Pulmonary artery endothelial cell (primary cell): ENCODE data around the gene CDKL4. TPM values are rescaled to one million over a fixed set of nuclear protein-coding genes. Genes with fewer than 3 reads are reported as not detected.
"Not testable (repeated sequence)": the region's sequence is repeated elsewhere in the genome, so short reads cannot be mapped to it uniquely, and the experiment has no call there.

ENCODE experiments used
- DNase-seq: peaks from one replicate; pipeline ENCODE4 v3.0.0-alpha.2; 2011; ENCODE audit warnings: low read depth, low spot score
- total RNA-seq: library from RNA; depleted of rRNA; stranded (reverse); fragments of >200 nt; gene quantifications from 2 replicates; pipeline ENCODE4 v1.2.3, GENCODE V29; 2014

Gene CDKL4
- 0.25 and 0.59 TPM in 2 replicates for total RNA-seq

GRCh38 chr2:39243469-39244123 lies at the start of gene CDKL4:
CDKL4 (minus strand) TSS chr2:39243970.
- DNase-seq = no peak

GRCh38 chr2:39290433-39290832 lies 46.7 kb upstream of the CDKL4 start:
- DNase-seq = no peak

GRCh38 chr2:39289609-39290008 lies 45.8 kb upstream of the CDKL4 start:
- no peak for DNase-seq

GRCh38 chr2:39283561-39283960 lies 39.8 kb upstream of the CDKL4 start:
- DNase-seq = no peak

GRCh38 chr2:39281391-39281790 lies 37.6 kb upstream of the CDKL4 start:
- DNase-seq = no peak

GRCh38 chr2:39275016-39275415 lies 31.2 kb upstream of the CDKL4 start:
- DNase-seq = no peak

GRCh38 chr2:39269941-39270340 lies 26.2 kb upstream of the CDKL4 start:
- no peak for DNase-seq

- DNase-seq = no peak
These were observed 23.2 kb upstream of the CDKL4 start for GRCh38 chr2:39266916-39267434.

GRCh38 chr2:39266139-39266805 lies 22.5 kb upstream of the CDKL4 start:
- DNase-seq = no peak

- no peak for DNase-seq
These were observed 21.5 kb upstream of the CDKL4 start for GRCh38 chr2:39265315-39265714.

- no peak for DNase-seq
These were observed 21.0 kb upstream of the CDKL4 start for GRCh38 chr2:39264733-39265132.

GRCh38 chr2:39260087-39260486 lies 16.3 kb upstream of the CDKL4 start:
- DNase-seq = no peak

- no peak for DNase-seq
These were observed 12.3 kb upstream of the CDKL4 start for GRCh38 chr2:39256040-39256439.

GRCh38 chr2:39252888-39253518 lies 9.2 kb upstream of the CDKL4 start:
- DNase-seq = no peak

- no peak for DNase-seq
These were observed 3.8 kb upstream of the CDKL4 start for GRCh38 chr2:39247512-39248043.

- no peak for DNase-seq
These were observed 2.7 kb upstream of the CDKL4 start for GRCh38 chr2:39246382-39246980.

GRCh38 chr2:39244963-39245625 lies 1.3 kb upstream of the CDKL4 start:
- DNase-seq = not testable (repeated sequence)

GRCh38 chr2:39244241-39244862 lies 582 bp upstream of the CDKL4 start:
- not testable (repeated sequence) for DNase-seq

- no peak for DNase-seq
These were observed 2.2 kb downstream of the CDKL4 start for GRCh38 chr2:39241588-39241987.

- no peak for DNase-seq
These were observed 3.0 kb downstream of the CDKL4 start for GRCh38 chr2:39240758-39241157.

GRCh38 chr2:39234754-39235153 lies 9.0 kb downstream of the CDKL4 start:
- DNase-seq = no peak
